ENCODE data around the gene NPBWR2. TPM values are rescaled to one million over a fixed set of nuclear protein-coding genes. Genes with fewer than 3 reads are reported as not detected.

The NPBWR2 gene
- total RNA-seq, 1 donor from 2014 or later: not detected

DNA sequence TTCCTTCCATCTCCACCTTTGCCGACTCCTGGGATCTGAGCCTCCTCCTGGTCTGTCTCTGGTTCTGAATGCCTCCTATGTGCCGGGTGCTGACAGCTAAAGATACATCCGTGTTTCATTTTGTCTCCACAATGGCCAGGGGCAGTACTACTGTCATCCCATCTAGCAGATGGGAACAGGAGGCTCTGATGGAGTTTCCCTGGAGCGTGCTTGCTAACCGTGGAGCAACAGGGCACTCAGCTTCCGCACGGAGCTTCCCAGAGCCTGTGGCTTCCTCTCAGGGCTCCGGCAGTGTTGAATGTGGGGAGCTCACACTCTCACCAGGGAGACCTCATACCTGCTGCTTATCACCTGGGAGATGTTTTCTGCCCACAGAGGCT lies 11.9 kb upstream of the NPBWR2 start:
- peak; percentile 84 for DNase-seq (ENCODE audit: low spot score)

DNA sequence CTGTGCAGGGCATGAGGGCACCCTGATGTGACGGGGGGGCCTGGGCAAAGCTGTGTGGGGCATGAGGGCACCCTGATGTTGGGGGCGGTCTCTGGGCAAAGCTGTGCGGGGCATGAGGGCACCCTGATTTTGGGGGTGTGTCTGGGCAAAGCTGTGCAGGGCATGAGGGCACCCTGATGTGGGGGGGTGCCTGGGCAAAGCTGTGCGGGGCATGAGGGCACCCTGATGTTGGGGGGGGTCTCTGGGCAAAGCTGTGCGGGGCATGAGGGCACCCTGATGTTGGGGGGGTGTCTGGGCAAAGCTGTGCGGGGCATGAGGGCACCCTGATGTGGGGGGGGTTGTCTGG lies 10.0 kb upstream of the NPBWR2 start:
- peak; percentile 4 for DNase-seq (ENCODE audit: low spot score)

DNA sequence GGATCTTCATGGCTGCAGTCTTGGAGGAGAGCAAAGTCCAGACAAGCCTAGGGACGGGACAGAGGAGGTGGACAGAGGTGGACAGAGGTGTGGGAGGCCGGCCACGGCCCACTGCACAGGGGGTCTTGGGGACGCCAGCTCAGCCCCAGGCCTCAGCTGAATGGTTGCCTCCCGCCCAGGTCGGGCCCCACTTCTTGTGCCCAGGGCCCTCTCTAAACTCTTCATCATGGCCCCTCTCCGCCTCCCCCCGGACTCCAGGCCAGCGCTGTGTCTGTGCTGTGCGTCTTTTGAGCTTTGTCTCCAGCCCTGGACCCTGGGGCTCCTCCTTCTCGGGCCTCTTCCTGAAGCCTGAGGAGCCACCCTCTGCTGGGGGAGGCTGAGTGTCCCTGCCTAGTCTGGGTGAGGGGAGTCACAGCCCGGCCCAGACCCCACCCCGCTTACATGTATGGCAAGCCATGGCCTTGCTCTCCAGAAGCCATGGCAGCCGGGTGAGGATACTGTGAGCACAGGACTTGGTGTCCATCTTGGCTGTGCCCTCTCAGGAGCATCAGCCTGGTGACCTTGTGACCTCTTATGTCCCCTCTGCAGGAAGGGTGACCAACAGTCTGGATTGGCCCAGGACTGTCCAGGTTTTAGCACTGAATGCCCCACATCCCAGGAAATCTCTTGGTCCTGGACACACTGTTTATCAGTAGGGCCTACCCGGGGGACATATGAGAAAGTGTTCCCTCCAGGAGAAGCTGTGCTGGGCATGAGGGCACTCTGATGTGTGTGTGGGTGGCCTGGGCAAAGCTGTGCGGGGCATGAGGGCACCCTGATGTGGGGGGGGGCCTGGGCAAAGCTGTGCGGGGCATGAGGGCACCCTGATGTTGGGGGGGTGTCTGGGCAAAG lies 9.4 kb upstream of the NPBWR2 start:
- peak; percentile 77 for DNase-seq (ENCODE audit: low spot score)

DNA sequence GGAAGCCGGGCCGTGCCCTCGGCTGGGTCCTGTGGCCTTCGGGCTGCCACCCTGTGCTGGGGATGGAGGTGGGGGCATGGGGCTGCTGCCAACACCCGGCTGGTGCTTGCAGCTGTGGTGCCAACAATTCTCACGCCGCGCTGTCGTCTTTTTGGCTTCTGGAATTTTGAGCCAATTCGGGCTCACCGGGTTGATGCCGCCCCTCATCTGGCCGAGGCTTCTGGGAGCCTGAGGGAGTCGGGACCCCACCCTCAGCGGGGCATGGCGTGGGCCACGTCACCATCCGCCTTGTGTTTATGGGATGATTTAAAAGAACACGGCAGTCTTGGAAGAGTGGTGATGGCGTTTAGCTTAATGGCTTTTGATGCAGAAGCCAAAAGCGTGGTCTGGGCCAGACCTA lies 8.7 kb upstream of the NPBWR2 start:
- peak; percentile 76 for DNase-seq (ENCODE audit: low spot score)

DNA sequence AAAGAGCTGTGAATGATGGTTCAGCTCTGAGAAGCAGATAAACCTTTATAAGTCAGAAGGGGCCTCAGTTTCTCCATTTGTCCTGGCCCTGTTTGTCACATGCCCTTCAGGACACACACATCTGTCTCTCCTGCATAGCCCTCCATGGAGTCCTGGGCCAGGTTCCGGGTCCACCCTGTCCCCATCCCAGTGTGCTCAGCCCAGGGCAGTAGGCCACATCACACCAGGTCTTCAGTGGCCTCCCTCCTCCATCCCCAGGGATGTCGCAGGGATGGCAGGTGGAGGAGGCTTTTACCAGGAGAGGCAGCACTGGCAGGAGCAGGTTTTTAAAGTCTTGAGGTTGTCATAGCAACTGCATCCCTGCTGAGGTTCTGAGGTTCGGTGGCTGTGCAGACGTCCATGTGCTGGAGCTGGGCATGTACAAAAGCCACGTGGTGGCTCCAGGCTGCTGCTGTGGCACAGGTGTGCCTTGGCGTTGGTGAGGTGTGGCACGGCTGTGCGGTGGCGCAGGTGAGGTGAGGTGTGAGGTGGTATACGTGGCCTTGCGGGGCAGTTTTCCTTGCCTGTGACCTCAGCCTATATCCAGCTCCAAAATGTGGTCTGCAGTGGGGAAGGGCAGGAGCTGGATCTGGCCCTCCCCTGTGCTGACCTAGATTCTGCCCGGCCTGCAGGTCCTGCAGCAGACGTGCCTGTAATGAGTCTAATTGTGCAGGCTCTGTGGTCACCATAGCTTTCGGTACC lies 8.0 kb upstream of the NPBWR2 start:
- DNase-seq (ENCODE audit: low spot score): peak; percentile 75

DNA sequence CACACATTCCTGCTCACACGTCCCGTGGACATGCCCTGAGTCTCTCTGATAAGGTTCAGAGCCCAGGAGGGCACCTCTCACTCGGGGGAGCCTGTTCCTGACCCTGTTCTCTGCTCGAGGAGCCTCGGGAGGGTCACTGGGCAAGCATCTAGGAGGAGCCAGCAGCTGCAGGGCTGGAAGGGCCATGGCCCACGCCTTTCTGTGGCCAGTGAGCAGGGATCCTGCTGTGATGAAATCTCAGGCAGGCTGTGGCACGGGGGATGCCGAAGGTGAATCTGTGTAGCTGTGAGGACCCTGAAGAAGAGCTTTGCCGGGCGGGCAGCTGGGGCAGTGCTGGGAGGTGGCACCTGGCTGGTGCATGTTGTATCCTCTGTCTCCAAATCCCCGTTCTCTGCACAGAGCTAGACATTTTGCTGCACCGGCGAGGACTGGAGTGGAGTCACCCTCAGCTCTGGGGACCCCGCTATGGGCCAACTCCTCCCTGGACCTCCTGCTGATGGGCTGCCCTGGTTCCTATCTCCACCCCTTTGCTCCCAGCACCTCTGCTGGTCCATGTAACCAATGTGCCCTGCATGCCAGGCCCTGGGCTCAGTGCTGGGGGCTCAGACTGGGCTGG lies 7.1 kb upstream of the NPBWR2 start:
- DNase-seq (ENCODE audit: low spot score): peak; percentile 65

DNA sequence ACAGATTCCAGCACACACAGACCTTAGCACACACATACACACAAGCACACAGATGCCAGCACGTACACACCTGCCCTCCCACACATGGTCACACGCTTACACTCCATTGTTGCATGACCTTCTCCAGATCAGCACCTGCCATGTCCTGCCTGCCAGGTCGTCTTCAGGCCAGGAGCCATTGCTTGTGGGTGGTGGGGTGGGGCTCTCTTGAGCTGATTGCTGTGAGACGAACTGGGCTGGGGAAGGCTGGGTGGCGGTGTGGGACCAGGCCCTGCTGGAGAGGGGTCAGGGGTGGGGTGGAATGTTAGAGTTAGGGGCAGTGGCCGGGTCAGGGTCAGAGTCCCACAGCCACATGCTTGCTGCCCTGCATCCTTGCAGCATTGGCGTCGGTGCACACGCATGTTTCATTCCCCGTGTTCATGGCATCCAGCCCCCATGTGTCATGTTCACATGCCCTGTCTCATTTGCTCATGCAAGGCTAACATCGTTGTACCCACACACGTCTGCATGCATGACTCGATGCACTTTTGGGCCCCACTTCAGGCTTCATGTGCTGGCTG lies 6.5 kb upstream of the NPBWR2 start:
- DNase-seq (ENCODE audit: low spot score): peak; percentile 84

DNA sequence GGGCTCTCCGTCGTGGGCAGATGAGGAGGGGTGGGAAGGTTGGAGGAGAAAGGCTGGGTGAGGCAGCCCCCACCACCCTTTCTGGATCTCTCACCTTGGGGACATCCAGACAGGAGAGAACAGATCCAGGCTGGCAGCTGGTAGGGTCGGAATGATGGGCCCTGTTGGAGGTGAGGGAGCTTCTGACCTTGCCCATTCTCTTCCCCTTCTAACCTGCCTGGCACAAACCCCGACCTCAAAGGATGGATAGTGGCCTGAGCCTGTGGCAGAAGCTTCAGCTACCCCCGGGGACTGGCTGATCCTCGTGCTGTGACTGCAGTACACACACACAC lies 6.0 kb upstream of the NPBWR2 start:
- DNase-seq (ENCODE audit: low spot score): peak; percentile 75

DNA sequence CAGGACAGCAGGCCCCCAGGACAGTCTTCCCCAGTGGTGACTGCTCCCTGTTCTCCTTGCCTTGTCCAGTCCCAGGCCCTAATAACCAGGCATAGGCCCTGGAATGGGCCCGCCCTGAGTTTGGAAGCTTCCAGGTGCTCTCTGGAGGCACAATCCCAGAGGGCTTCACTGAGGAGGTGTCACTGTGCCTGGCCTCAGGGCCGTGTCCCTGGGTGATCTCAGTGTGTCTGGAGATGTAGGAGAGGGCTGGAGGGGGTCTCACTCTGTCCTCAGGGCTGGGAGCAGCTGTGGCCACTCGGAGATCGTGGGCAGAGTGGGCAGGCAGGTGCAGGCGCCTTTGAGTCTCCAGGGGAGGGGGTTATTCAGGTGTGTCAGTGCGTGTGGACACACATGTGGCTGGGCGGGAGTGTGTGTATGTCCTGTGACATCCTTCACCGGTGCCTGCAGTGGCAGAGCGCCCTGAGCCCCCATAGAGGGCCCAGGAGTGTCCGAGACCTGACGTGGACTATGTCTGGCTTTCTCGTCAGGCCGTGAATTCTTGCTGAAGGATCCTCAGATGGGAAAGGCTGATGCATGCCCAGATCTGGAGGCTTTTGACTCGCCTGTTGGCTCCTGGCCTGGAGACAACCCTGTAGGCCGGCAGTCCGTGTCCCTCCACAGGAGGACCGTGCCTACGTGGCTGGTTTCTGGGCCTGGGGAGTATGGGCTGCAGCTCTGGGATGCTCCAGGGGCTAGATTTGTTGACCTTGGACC lies 5.5 kb upstream of the NPBWR2 start:
- peak; percentile 82 for DNase-seq (ENCODE audit: low spot score)

DNA sequence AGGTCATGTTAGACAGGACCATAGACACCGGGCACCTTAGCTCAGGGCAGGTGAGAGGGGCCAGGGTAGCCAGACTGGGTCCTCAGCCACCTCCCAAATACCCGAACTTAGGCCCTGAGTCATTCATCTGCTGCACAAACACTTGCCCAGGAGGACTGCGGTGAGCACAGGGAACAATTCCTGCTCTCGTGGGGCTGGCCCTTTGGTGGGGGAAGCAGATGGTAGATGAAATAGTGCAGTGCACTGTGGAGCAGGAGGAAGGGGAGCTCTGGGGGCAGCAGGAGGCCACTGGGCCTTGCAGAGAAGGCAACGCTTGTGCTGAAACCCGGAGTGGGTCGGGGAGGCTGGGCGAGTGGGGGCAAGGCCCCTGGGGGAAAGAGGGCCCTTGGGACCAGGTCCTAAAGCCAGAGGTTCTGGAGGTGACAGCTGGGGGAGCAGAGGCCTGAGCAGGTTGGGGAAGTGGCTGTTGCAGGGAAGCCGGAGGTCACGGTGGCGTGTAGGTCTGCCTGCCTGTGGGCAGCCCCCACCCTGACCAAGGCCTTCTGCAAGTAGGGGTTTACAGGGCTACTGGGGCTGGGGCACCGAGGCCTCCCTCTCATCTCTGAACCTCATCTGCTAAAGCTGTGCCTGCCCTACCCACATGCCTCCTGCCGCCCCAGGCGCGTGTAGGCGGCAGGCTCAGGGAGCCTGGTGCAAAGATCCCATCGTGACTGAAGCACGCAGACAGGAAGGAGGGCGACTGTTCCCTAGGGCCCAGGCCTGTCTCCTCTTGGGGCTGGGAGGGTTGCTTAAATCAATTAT lies 4.7 kb upstream of the NPBWR2 start:
- DNase-seq (ENCODE audit: low spot score): peak; percentile 73

DNA sequence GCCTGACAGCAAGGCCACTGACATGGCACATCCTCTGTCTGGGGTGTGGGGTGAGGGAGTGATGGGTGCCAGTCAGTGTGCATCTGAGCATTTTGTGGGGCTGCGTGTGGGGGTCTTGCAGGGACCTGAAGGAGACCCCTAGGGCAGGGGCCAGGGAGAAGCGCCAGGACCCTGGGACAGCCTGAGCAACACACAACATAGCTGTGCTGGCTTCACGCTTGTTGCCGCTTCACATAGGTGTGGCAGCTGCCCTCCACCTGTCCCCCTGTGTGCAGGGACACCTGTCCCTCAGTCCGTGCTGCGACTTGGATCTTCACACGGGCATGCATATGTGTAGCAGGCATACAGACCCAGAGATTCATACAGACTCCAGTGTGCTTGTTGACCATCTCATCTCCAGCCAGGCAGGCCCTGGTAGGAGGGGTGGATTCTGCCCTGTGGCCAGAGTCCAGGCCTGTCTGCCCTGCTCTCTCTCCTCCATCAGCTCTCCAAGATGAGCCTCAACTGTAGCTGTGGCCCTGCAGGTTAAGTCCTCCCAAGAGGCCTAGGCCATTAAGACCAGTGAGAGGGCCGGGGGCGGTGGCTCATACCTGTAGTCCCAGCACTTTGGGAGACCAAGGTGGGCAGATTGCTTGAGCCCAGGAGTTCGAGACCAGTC lies 3.2 kb upstream of the NPBWR2 start:
- no peak for DNase-seq (ENCODE audit: low spot score)

DNA sequence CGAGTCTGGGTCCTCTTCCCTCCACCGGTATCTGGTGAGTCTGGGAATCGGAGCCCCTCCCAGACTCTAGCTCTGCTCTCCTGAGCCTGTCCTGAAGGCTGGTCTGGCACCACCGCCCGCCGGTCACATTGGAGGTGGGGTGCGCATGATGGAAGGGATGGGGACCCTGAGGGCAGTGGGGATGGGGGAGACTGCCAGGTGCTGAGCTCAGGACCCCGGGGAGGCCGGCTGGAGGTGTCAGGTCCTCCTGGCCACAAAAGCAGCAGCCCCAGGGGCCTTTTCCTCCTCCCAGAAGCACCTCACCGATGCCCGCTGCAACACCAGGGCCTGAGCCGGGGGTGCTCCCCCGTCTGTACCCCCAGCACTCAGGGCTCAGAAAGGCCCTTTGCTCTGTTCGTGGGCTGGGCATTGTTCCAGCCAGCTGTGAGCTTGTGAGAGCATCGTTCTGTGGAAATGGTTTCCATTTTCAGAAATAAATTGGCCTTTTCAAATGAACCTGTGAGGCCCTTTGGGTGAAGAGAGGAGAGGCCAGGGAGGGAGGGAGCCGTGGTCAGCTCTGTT lies 2.5 kb upstream of the NPBWR2 start:
- DNase-seq (ENCODE audit: low spot score): peak; percentile 79

DNA sequence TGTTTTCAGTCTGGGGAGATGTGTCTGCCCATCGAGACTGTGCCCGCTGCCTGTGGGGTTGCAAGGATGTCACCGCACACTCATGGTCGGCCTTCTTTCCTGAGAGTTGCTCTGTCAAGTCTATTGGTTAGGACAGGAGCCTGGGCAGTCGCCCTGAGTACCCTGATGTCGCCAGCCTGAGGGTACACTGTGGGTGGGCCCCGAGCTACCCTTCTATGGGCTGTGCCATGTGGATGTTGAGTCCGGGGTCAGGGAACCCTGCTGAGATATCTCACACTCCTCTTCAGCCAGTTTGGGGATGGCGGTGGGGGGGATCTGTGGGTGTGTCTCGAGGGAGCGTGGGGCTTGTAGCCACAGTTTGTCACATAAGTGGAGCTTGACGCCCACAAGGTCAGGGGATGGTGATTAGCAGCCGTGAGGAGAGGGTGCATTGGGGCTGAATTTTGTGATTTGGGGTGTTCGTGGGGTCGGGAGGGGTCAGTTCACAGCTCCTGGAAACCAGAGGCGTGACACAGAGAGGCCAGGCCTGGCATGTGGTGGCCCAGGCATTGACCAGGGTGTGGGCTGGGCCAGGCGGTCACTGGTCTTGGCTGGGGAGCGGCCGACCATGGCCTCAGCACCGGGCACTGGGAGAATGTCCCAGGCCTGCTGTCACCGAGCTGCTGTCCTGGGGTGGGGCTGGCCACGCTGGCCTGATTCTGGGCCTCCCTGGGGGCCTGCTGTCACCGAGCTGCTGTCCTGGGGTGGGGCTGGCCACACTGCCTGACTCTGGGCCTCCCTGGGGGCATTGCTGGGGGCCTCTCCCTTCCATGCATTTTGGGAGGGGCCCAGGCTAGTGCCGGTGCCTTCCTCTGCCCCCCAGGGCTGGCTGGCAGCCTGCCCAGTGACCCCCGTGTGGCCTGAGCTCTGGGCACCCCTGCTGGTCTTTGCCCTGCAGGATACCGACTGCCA lies 1.6 kb upstream of the NPBWR2 start:
- DNase-seq (ENCODE audit: low spot score): peak; percentile 85

DNA sequence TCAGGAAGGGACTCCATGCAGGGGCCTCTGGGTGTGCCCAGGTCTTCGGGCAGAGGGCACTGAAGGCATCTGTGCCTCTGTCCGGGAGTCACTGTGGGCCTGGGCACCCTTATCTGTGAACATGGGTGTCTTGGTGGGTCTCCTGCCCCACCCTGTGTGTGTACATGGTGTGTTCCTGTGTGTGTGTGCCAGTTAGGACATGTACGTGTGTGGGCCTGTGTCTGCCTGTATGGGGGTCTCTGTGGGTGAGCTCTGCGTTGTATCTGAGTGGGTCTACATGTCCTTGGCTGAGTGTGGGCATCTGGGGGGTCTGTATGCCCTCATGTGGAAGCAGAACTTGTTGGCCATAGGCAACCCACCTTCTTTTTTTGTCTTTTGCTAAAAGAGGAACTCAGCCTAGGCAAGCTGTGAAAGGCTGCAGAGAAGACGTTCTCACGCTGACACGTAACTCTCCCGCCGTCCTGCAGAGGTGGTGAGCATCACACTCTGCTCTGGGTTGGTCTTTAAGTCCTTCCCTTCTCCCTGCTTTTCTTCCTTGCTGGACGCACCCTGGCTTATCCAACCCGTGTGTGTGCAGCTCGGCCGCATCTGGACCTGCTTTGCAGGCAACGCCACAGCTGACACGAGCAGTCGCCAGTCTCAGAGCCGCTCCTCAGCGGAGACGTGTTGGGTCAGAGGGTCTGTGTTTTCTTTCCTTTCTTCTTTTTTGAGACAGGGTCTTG lies 532 bp upstream of the NPBWR2 start:
- peak; percentile 81 for DNase-seq (ENCODE audit: low spot score)

DNA sequence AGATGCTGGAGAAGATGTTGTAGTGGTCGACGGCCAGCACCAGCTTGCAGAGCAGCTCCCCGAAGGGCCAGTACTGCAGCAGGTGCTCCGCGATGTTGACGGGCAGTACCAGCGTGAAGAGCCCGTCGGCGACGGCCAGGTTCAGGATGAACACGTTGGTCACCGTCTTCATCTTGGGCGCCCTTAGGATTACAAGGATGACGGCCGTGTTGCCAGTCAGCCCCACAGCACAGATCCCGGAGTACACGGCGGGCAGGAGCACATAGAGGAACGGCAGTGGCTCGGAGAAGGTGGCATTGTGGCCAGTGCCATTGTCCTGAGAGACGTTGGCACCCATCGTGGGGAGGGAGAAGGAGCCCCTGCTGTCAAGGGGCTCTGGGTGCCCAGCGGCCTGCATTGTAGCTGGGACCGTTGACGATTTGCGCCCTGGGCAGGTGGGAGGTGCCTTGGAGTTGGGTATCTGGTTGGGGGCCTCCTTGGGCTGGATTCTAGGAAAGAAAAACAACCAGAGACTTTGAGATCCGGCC lies 867 bp downstream of the NPBWR2 start:
- peak; percentile 89 for DNase-seq (ENCODE audit: low spot score)

DNA sequence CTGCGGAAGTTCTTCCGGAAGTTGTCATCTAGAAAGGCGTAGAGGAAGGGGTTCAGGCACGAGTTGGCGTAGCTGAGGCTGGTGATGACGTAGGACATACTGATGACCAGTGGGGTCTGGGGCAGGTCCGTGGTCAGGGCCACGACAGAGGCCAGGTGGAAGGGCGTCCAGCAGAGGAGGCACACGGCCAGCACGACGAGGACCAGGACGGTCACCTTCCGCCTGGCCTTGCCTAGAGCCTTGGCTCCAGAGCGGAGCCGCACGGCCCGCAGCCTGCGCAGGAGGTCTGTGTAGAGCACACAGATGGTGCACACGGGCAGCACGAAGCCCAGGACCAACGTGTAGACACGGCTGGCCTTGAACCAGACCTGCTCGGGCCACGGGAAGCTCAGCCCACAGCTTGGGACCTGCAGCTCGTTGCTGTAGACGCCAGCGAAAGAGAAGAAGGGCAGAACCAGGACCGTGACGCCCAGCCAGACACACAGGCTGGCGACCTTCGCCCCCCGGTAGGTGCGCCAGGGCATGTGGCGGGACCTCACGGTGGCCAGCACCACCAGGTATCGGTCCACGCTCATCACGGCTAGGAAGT lies 1.4 kb downstream of the NPBWR2 start:
- peak; percentile 41 for DNase-seq (ENCODE audit: low spot score)

Data from mesenteric fat pad (tissue), 1 donor.